Skeletal muscle satellite cell (primary cell): ENCODE measurements around the gene MORC4.

Experiments
- H3K27me3 ChIP-seq: 2 replicates; pipeline ENCODE4 v1.7.0; 2013; ENCODE audit warnings: low read length; ENCODE audit not compliant: control insufficient read depth, insufficient read depth
- H3K36me3 ChIP-seq: 2 replicates; pipeline ENCODE4 v1.7.0; 2013; ENCODE audit warnings: mild to moderate bottlenecking, control low read depth, low read length; ENCODE audit not compliant: insufficient read depth
- H3K4me1 ChIP-seq: 2 replicates; pipeline ENCODE4 v1.7.0; 2013; ENCODE audit warnings: low read length; ENCODE audit not compliant: control insufficient read depth, insufficient read depth
- H3K4me2 ChIP-seq: 2 replicates; pipeline ENCODE4 v1.7.0; 2013; ENCODE audit warnings: mild to moderate bottlenecking, low read length
- H3K4me3 ChIP-seq: 2 replicates; pipeline ENCODE4 v1.7.0; 2013; ENCODE audit warnings: low read length
- H3K9ac ChIP-seq: 2 replicates; pipeline ENCODE4 v1.7.0; 2013; ENCODE audit warnings: mild to moderate bottlenecking, low read depth, low read length, moderate library complexity
- H3K9me3 ChIP-seq: replicated peaks from 2 replicates; pipeline ENCODE4 v1.7.0; 2013; ENCODE audit warnings: mild to moderate bottlenecking, control low read depth, low read length

MORC4 gene

DNA sequence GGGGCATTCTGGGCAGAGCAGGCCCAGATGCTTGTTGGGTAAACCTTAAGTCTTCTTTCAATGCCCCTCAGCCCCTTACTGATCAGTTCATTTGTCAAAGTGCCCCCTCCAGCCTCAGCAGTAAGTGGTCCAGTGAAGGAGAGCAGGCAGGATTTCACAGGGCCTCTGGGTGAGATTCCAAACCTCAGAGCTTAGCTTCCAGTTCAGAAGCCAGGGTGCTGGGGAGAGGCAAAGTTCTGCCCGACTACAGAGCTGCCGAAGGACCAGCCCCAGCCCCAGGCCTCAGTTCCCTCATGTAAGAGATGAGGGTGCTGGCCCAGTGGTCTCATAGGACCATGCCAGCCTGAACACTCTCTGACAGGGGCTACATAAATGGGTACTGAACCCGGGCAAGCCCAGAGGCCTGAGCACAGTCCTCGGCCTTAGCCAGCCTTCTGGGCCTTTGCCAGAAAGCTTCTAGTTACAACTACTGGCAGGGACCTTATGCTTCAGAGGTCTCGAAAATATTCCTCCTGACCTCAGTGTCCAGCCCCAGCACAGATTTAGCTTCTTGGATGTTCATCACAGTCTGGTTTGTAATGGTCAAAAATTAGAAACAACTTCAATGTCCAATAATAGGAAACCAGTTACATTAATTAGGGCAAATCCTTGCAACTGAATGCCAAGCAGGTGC is 96.0 kb downstream of the MORC4 start:
- no peaks in the 10 kb centered on the region for H3K36me3 ChIP-seq
- no peak overlapping the region for H3K4me2 ChIP-seq
- peaks cover 16% of the 10 kb centered on the region for H3K27me3 ChIP-seq
- H3K9me3 ChIP-seq: no peaks in the 10 kb centered on the region
- H3K9ac ChIP-seq: no peak overlapping the region
- H3K4me3 ChIP-seq: no peak overlapping the region
- H3K4me1 ChIP-seq: no peaks in the 10 kb centered on the region

DNA sequence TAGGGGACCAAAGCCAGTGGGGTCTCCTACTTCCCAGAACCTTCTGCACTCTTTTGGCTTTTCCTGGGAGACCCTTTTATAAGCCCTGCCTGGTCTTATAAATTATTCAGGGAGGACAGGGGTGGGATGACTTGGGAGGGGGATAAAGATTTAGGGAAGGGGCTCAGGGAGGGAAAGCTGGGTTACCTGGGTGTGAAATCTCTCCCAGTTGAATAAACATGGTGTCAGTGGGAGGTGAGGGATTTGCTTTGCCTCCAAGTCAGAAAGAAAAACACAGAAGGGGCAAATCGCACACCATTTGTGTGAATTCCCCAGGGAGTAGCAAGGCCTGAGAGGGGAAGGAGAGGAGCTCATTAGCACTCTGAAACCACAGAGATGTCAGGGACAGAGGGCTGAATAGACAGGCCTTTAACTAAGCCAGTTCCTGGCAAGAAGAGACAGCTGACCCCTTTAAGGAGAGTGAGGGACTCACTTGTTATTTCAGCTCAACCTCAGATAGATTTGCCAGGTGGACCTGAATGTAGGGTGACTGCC is 96.7 kb downstream of the MORC4 start, which contains the start of gene RIPPLY1:
TSS of gene RIPPLY1 (minus strand) at position 51 of the 534 bp plus-strand sequence. CDS start 54 bp downstream, outside the sequence.
- H3K9me3 ChIP-seq: no peaks in the 10 kb centered on the region
- H3K4me1 ChIP-seq: no peaks in the 10 kb centered on the region
- H3K4me3 ChIP-seq: no peak within 1 kb of the TSS
- H3K4me2 ChIP-seq: no peak within 1 kb of the TSS
- no peak within 1 kb of the TSS for H3K9ac ChIP-seq
- H3K27me3 ChIP-seq: peaks cover 16% of the 10 kb centered on the region
- no peaks in the 10 kb centered on the region for H3K36me3 ChIP-seq

DNA sequence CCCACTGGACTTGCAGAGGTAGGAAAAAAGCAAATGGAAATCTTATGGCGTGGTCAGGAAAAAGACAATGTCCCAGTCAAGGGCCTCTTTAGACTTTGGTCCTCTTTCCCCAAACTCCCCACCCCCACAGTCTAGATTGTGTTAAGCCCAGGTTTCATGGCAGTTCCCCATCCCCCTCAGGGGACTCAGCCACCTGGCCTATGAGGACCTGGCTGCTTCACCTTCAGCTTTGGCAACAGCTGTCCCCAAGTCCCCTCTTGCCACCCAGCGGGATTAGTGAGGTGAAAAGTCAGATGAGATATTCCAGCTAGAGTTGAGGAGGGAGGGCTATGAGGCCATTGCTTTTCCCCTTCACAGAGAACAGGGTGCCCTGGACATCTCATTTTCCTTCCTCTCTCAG is 97.3 kb downstream of the MORC4 start:
- no peak overlapping the region for H3K9ac ChIP-seq

DNA sequence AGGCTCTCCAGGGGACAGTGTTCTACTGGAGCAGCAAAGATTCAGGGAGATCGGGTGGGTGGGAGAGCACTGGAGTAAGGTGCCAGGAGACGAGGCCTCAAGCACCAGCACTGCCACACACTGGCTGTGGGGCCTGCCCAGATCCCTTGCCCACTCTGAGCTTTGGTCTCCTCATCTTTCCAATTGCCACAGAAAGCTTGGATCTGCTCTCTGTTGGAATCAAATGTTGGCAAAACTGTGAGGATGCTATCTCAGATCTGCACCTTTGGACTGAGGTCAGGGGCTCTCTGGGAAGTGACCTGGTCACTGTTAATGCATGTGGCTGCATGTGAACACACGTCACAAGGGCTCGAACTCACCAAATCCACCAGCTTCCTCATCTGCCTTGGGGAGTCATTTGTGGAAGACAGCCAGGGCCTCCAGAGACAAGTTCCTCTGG is 98.2 kb downstream of the MORC4 start:
- Histone ChIP-seq H3K4me2 (no peak overlapping the region), H3K4me1 (peaks cover 4% of the 10 kb centered on the region), H3K36me3 (no peaks in the 10 kb centered on the region), H3K27me3 (peaks cover 12% of the 10 kb centered on the region), H3K4me3 (no peak overlapping the region), H3K9ac (no peak overlapping the region), H3K9me3 (no peaks in the 10 kb centered on the region)

More for the DNA sequence above, 97.3 kb downstream of the MORC4 start:
- H3K9me3 ChIP-seq: no peaks in the 10 kb centered on the region
- H3K36me3 ChIP-seq: no peaks in the 10 kb centered on the region
- no peaks in the 10 kb centered on the region for H3K4me1 ChIP-seq
- peaks cover 16% of the 10 kb centered on the region for H3K27me3 ChIP-seq
- no peak overlapping the region for H3K4me2 ChIP-seq
- no peak overlapping the region for H3K4me3 ChIP-seq

DNA sequence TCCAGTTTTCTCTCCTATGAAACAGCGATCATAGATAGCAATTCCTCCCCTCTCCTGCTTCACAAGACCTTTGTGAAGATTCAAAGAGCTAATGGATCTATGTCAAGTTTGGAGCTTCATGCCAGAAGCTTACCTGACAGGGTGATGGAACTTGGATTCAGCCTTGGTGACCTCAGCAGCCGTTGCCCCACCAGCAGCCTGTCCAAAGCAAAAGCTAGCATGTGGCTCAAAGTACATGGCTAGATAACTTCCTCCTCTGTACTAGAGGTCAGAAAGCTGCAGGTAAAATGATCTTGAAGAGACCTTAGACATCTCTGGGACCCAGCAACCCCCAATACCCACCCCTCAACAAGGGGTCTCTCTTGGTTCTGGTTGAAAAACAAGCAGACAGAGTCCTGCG is 98.7 kb downstream of the MORC4 start:
- no peak overlapping the region for H3K4me2 ChIP-seq
- H3K4me3 ChIP-seq: no peak overlapping the region
- no peaks in the 10 kb centered on the region for H3K9me3 ChIP-seq
- no peaks in the 10 kb centered on the region for H3K36me3 ChIP-seq
- H3K27me3 ChIP-seq: peaks cover 11% of the 10 kb centered on the region
- H3K4me1 ChIP-seq: peaks cover 5% of the 10 kb centered on the region
- H3K9ac ChIP-seq: no peak overlapping the region

DNA sequence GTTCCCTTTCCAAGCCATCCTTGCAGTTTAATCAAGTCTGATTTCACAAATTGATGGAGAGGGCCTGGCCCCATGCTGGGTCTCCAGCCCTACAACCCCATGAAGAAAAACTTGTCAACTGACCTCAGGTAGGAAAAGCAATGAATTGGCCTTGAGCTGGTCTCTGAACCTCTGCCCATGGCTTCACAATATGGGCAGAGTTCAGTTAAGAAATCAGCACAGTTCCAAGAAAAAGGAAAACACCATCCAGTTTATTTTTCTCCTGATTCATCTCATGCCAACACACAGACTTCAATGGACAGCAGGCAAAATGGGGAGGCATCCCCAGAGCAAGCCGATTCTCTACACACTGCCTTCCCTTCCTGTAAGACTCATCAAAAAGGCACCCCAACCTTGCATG is 100.2 kb downstream of the MORC4 start:
- Histone ChIP-seq H3K4me1 (peaks cover 20% of the 10 kb centered on the region), H3K4me3 (no peak overlapping the region), H3K36me3 (no peaks in the 10 kb centered on the region), H3K4me2 (no peak overlapping the region), H3K27me3 (peaks cover 11% of the 10 kb centered on the region), H3K9ac (no peak overlapping the region), H3K9me3 (no peaks in the 10 kb centered on the region)

DNA sequence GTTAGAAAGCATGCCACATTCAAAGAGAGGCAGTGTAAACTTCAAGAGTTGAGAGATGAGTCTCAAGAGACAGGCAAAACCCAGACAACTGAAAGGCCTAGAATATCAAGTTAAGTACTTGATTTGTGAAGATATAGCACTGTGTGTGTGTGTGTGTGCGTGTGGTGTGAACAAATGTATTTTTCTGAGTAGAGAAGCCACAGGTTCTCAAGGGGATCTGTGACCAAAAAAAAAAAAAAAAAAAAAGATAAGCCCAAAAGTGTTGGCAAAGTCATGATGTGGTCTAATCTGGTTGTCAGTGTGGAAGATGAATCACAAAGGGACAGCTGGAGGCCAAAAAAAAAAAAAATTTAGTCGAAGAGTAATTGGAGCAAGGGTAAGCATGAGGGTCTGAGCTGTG is 100.7 kb downstream of the MORC4 start:
- Histone ChIP-seq H3K27me3 (peaks cover 11% of the 10 kb centered on the region), H3K36me3 (no peaks in the 10 kb centered on the region), H3K9me3 (no peaks in the 10 kb centered on the region), H3K9ac (no peak overlapping the region), H3K4me3 (no peak overlapping the region), H3K4me1 (peaks cover 25% of the 10 kb centered on the region), H3K4me2 (no peak overlapping the region)

DNA sequence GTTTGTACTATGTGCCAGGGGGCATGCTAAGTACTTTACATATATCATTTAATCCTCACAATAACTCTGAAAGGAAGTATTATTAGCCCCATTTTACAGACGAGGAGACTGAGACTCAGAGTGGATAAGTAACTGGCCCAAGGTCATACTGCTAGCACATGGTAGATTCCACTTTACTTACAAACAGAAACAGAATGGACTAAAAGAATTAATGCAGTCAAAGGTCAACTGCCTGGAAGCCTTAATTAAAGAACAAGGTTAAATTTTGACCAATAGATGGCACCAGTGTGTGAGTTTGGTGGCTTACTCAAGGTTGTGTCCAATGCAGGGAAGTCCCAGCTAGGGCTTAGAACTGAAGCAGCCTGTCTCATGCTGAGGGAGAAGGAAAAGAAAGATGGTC is 101.5 kb downstream of the MORC4 start:
- Histone ChIP-seq H3K9ac (no peak overlapping the region), H3K4me2 (no peak overlapping the region), H3K27me3 (peaks cover 13% of the 10 kb centered on the region), H3K4me1 (peaks cover 25% of the 10 kb centered on the region), H3K9me3 (no peaks in the 10 kb centered on the region), H3K36me3 (no peaks in the 10 kb centered on the region), H3K4me3 (no peak overlapping the region)

DNA sequence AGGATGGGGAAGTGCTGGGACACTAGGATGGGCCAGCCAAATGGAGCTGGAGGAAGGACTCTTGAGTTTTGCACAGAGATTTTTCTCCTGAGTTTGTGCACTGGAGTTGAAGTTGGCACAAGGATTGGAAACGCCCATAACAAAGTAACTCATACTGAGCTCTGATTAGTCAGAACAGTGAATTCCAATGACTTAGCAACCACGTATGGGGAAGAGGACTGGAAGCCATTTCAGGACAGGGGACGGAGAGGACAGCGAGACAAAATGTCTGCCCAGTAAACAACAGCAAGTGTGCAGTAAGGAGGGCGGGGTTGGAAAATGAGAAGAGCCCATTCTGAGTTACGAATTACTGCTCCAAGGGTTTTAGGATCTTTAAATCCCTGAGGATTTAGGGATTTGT is 102.8 kb downstream of the MORC4 start:
- Histone ChIP-seq H3K36me3 (no peaks in the 10 kb centered on the region), H3K4me1 (peaks cover 25% of the 10 kb centered on the region), H3K27me3 (peaks cover 15% of the 10 kb centered on the region), H3K4me2 (no peak overlapping the region), H3K4me3 (no peak overlapping the region), H3K9ac (no peak overlapping the region), H3K9me3 (no peaks in the 10 kb centered on the region)

DNA sequence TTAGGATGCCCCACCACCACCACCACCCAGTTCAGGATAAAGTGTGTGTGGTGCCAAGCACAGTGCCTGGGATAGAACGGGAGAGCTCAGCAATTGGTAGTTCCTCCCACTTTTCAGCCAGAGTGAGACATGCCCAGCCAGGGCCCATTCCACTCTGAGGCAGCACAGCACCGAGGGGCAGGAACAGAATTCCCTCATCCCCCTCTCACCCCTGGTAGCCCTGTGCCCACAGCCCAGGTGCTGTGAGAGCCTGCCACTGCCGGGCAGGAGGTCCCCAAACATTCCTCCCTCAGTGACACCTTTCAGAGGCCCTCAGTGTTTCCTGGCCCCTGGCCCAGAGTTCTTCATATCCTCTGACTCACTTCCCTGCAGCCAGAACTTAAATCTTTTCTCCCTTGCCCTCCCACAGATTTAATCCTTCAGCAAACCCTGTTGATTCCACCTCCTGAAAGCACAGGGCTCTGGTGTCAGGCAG is 105.0 kb downstream of the MORC4 start:
- H3K36me3 ChIP-seq: no peaks in the 10 kb centered on the region
- no peaks in the 10 kb centered on the region for H3K9me3 ChIP-seq
- H3K4me3 ChIP-seq: no peak overlapping the region
- peaks cover 25% of the 10 kb centered on the region for H3K4me1 ChIP-seq
- H3K4me2 ChIP-seq: peak overlapping the region; percentile 42
- peaks cover 21% of the 10 kb centered on the region for H3K27me3 ChIP-seq
- H3K9ac ChIP-seq: peak overlapping the region; percentile 35

DNA sequence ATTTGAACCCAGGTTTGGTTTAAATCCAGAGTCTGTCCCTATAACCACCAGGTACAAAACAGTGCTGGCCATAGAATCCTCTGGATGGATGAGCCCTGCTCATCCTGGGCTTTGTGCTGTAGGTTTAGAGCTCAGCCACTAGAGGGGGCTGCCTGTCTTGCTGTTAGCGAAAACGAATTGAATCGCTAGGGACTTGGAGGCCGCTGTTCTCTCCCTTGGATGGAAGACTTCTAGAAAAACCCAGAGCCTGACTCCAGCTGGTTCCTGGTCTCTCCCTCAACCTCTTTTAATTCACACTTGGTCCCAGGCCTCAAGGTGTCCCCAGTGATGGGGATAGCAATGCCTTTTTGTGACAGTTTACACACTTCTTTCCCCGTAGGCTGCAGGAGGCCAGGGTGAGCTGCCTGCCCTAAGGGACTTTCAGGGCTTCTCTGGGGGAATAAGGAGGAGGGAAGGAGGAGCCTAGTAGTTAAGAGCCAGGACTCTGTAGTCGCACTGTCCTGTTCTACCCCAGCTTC is 105.6 kb downstream of the MORC4 start:
- peaks cover 19% of the 10 kb centered on the region for H3K27me3 ChIP-seq
- H3K4me3 ChIP-seq: no peak overlapping the region

More for the DNA sequence above, 105.6 kb downstream of the MORC4 start:
- Histone ChIP-seq H3K4me1 (peaks cover 25% of the 10 kb centered on the region), H3K36me3 (no peaks in the 10 kb centered on the region), H3K4me2 (peak overlapping the region; percentile 31), H3K9me3 (no peaks in the 10 kb centered on the region), H3K9ac (peak overlapping the region; percentile 35)
